GM12864 (cell line): ENCODE data around the gene TADA2B.

ENCODE experiments used
- DNase-seq: peaks from one replicate; pipeline ENCODE4 v3.0.0-alpha.2; 2011; ENCODE audit warnings: low read depth
- H3K4me3 ChIP-seq: 2 replicates; pipeline ENCODE4 v1.5.1; 2011; ENCODE audit warnings: mild to moderate bottlenecking, low read depth, low read length, control low read depth
- CTCF ChIP-seq: IDR thresholded peaks from 2 replicates; pipeline ENCODE4 v1.5.1; 2011; ENCODE audit warnings: low read depth, mild to moderate bottlenecking, moderate library complexity, low read length, control low read depth, inconsistent platforms; ENCODE audit errors: missing control alignments

TADA2B gene

GRCh38 chr4:7104366-7105031 lies 61.3 kb downstream of the TADA2B start:
- no peak overlapping the region for H3K4me3 ChIP-seq
- no peak for DNase-seq
- TF ChIP-seq CTCF = no peak

GRCh38 chr4:7105276-7105675 lies 62.1 kb downstream of the TADA2B start:
- H3K4me3 ChIP-seq = no peak overlapping the region
- TF ChIP-seq CTCF = no peak
- DNase-seq = no peak

- no peak overlapping the region for H3K4me3 ChIP-seq
- no peak for DNase-seq
- no peak for TF ChIP-seq CTCF
Observed at GRCh38 chr4:7107166-7107905, 64.2 kb downstream of the TADA2B start.
